Measurements from ENCODE around the gene ZNF576. TPM values are rescaled to one million over a fixed set of nuclear protein-coding genes. Genes with fewer than 3 reads are reported as not detected.
"Not testable (repeated sequence)": the region's sequence is repeated elsewhere in the genome, so short reads cannot be mapped to it uniquely, and the experiment has no call there.

The ZNF576 gene
- total and polyA plus RNA-seq, 3 experiments from 2014 or later, result 9.3 to 20.9 (median 19.5) TPM

DNA sequence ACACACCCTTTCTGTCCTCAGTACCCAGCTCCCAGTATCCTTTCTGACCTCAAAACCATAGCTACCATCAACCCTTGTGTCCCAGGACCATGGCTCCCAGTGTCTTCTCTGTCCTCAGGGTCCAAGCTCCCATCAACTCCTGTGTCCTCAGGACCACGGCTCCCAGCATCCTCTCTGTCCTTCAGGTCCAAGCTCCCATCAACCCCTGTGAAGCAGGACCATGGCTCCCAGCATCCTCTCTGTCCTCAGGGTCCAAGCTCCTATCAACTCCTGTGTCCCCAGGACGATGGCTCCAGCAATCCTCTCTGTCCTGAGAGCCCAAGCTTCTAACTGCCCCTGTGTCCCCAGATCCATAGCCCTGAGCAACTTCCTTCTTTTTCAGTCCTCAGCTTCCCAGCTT lies 44.9 kb downstream of the ZNF576 start:
- peaks cover 12% of the 10 kb centered on the region for H3K4me1 ChIP-seq (ENCODE audit: insufficient read depth, low read length)
- ChIA-PET POLR2A (interaction anchor here (0.6 kb wide), 2 partner anchors 22 to 27 kb away, joined by 3 to 4 read pairs; no protein-coding TSS in a partner anchor), CTCF (no interaction called here)
- no peak overlapping the region for H3K27ac ChIP-seq (ENCODE audit: low read depth, low read length)
- H3K9me3 ChIP-seq (ENCODE audit: low read length), result no peaks in the 10 kb centered on the region
- H3K4me3 Mint-ChIP-seq, result peak overlapping the region; percentile 56 to 80 (median 71)
- H3K4me1 Mint-ChIP-seq, result peaks cover 6 to 21% (median 9%) of the 10 kb centered on the region in 3 donors
- H3K36me3 Mint-ChIP-seq, result peaks cover 0 to 3% (median 3%) of the 10 kb centered on the region in 3 donors
- H3K27ac Mint-ChIP-seq, result peak overlapping the region in 2 of 8 donors; percentile 22 to 64
- H3K9me3 Mint-ChIP-seq, result peaks cover 0 to 3% (median 0%) of the 10 kb centered on the region in 5 donors
- peaks cover 15% of the 10 kb centered on the region for H3K27me3 ChIP-seq (ENCODE audit: insufficient read depth, low read length, poor library complexity, severe bottlenecking)
- no peaks in the 10 kb centered on the region for H3K36me3 ChIP-seq (ENCODE audit: insufficient read depth, low read length)
- DNase-seq, result no peak
- peaks cover 16 to 41% of the 10 kb centered on the region in 2 donors for H3K27me3 Mint-ChIP-seq
- H3K4me3 ChIP-seq (ENCODE audit: low read length), result no peak overlapping the region

DNA sequence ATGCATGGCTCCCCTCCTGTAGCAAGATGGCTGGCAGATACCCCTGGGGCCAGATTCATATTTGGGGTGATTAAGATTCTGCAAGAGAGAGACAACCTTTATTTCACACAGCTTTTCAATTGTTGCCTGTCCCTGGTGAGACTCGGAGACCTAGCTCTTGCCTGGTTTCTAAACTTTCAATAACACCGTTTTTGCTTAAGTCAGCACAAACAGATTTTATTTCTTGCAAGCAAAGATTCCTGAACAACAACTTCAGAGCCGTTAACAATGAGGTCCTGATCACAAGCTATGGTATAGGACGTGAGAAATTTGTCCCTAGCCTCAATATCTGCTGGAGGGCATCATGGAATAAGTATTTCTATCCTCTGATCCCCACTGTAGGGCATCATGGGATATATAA lies 46.1 kb downstream of the ZNF576 start:
- H3K27me3 Mint-ChIP-seq, result peaks cover 13 to 32% of the 10 kb centered on the region in 2 donors
- no peaks in the 10 kb centered on the region for H3K36me3 ChIP-seq (ENCODE audit: insufficient read depth, low read length)
- peaks cover 0 to 5% (median 0%) of the 10 kb centered on the region in 5 donors for H3K9me3 Mint-ChIP-seq
- peak overlapping the region in 1 of 7 donors; percentile 44 for H3K4me3 Mint-ChIP-seq
- H3K9me3 ChIP-seq (ENCODE audit: low read length), result no peaks in the 10 kb centered on the region
- no peak overlapping the region for H3K4me3 ChIP-seq (ENCODE audit: low read length)
- peaks cover 6 to 21% (median 9%) of the 10 kb centered on the region in 3 donors for H3K4me1 Mint-ChIP-seq
- POLR2A ChIA-PET, result no interaction called here
- CTCF ChIA-PET, result no interaction called here
- peaks cover 12% of the 10 kb centered on the region for H3K4me1 ChIP-seq (ENCODE audit: insufficient read depth, low read length)
- H3K27ac Mint-ChIP-seq, result no peak overlapping the region
- no peak overlapping the region for H3K27ac ChIP-seq (ENCODE audit: low read depth, low read length)
- no peak for DNase-seq
- H3K36me3 Mint-ChIP-seq, result peaks cover 0 to 10% (median 6%) of the 10 kb centered on the region in 3 donors
- H3K27me3 ChIP-seq (ENCODE audit: insufficient read depth, low read length, poor library complexity, severe bottlenecking), result peaks cover 15% of the 10 kb centered on the region

DNA sequence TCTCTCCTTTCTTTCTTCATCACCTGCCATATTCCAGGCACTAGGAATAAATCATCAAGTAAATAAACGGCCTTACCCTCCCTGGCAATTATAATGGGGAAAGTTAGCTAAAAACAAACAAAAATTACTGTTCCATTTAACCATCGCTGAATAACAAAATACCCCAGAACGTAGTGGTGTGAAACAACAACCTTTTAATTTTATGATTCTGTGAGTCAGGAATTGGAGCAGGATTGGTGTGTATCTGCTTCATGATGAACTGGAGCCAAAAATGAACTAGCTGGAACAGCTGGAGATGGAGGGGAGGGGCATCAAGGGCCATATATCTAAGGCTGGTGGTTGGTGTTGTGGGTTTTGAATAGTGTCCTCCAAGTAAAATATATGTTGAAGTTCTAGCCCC lies 46.9 kb downstream of the ZNF576 start:
- Mint-ChIP-seq H3K27ac (peak overlapping the region in 1 of 8 donors; percentile 67), H3K27me3 (peaks cover 12 to 25% of the 10 kb centered on the region in 2 donors), H3K36me3 (peaks cover 0 to 14% (median 6%) of the 10 kb centered on the region in 3 donors), H3K4me3 (no peak overlapping the region), H3K9me3 (peaks cover 0 to 5% (median 0%) of the 10 kb centered on the region in 5 donors), H3K4me1 (peaks cover 6 to 21% (median 9%) of the 10 kb centered on the region in 3 donors)
- Histone ChIP-seq H3K27ac (ENCODE audit: low read depth, low read length) (no peak overlapping the region), H3K4me3 (ENCODE audit: low read length) (no peak overlapping the region), H3K36me3 (ENCODE audit: insufficient read depth, low read length) (no peaks in the 10 kb centered on the region), H3K4me1 (ENCODE audit: insufficient read depth, low read length) (peaks cover 12% of the 10 kb centered on the region), H3K27me3 (ENCODE audit: insufficient read depth, low read length, poor library complexity, severe bottlenecking) (peaks cover 9% of the 10 kb centered on the region), H3K9me3 (ENCODE audit: low read length) (no peaks in the 10 kb centered on the region)
- ChIA-PET POLR2A (no interaction called here), CTCF (no interaction called here)
- no peak for DNase-seq

DNA sequence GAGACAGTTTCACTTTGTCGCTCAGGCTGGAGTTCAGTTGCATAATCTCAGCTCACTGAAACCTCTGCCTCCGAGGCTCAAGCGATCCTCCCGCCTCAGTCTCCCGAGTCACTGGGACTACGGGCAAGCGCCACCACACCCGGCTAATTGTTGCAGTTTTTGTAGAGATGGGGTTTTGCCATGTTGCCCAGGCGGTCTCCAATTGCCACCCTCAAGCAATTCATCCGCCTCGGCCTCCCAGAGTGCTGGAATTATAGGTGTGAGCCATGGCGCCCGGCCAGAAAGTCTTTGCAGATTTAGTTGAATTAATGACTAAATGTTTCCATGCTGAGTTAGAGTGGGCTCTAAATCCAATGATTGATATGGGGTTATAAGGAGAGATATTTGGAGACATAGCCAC lies 47.8 kb downstream of the ZNF576 start:
- ChIA-PET CTCF (no interaction called here), POLR2A (no interaction called here)
- H3K4me1 Mint-ChIP-seq, result peaks cover 1 to 15% (median 4%) of the 10 kb centered on the region in 3 donors
- H3K9me3 Mint-ChIP-seq, result peaks cover 0 to 5% (median 0%) of the 10 kb centered on the region in 5 donors
- Histone ChIP-seq H3K27me3 (ENCODE audit: insufficient read depth, low read length, poor library complexity, severe bottlenecking) (peaks cover under 1% of the 10 kb centered on the region), H3K9me3 (ENCODE audit: low read length) (no peaks in the 10 kb centered on the region), H3K4me3 (ENCODE audit: low read length) (no peak overlapping the region), H3K4me1 (ENCODE audit: insufficient read depth, low read length) (peaks cover 7% of the 10 kb centered on the region), H3K36me3 (ENCODE audit: insufficient read depth, low read length) (no peaks in the 10 kb centered on the region), H3K27ac (ENCODE audit: low read depth, low read length) (no peak overlapping the region)
- no peak overlapping the region for H3K4me3 Mint-ChIP-seq
- peak overlapping the region in 2 of 8 donors; percentile 67 to 79 for H3K27ac Mint-ChIP-seq
- no peak for DNase-seq
- peaks cover 8 to 16% of the 10 kb centered on the region in 2 donors for H3K27me3 Mint-ChIP-seq
- H3K36me3 Mint-ChIP-seq, result peaks cover 0 to 19% (median 8%) of the 10 kb centered on the region in 3 donors

DNA sequence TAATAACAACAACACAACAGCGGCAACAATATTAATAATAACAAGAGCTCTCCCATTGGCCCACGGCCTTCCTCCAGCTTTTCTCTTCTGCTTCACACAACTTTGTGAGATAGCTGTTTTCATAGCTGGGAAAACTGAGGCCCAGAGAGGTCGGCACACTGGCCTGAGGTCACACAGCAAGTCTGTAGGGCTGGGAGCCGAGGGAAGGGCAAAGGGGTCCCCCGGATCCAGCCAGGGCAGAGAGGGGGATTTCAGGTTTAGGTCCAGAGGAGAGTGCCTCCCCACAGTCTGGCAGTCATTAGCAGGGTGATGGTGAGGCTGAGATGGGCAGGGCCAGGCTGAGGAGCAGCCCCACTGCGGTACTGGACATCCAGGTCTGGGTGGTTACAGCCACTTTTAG lies 52.2 kb downstream of the ZNF576 start:
- no peak for DNase-seq
- H3K27ac Mint-ChIP-seq, result no peak overlapping the region
- H3K27me3 Mint-ChIP-seq, result peaks cover 0 to 2% of the 10 kb centered on the region in 2 donors
- Histone ChIP-seq H3K27me3 (ENCODE audit: insufficient read depth, low read length, poor library complexity, severe bottlenecking) (no peaks in the 10 kb centered on the region), H3K27ac (ENCODE audit: low read depth, low read length) (no peak overlapping the region), H3K36me3 (ENCODE audit: insufficient read depth, low read length) (no peaks in the 10 kb centered on the region), H3K4me1 (ENCODE audit: insufficient read depth, low read length) (no peaks in the 10 kb centered on the region), H3K4me3 (ENCODE audit: low read length) (no peak overlapping the region), H3K9me3 (ENCODE audit: low read length) (no peaks in the 10 kb centered on the region)
- CTCF ChIA-PET, result interaction anchor here (1.8 kb wide), 1 partner anchor 202 kb away, joined by 5 read pairs; no protein-coding TSS in a partner anchor
- H3K36me3 Mint-ChIP-seq, result peaks cover 11 to 19% (median 12%) of the 10 kb centered on the region in 3 donors
- no peak overlapping the region for H3K4me3 Mint-ChIP-seq
- H3K4me1 Mint-ChIP-seq, result no peaks in the 10 kb centered on the region
- peaks cover 0 to 5% (median 0%) of the 10 kb centered on the region in 5 donors for H3K9me3 Mint-ChIP-seq
- POLR2A ChIA-PET, result no interaction called here

DNA sequence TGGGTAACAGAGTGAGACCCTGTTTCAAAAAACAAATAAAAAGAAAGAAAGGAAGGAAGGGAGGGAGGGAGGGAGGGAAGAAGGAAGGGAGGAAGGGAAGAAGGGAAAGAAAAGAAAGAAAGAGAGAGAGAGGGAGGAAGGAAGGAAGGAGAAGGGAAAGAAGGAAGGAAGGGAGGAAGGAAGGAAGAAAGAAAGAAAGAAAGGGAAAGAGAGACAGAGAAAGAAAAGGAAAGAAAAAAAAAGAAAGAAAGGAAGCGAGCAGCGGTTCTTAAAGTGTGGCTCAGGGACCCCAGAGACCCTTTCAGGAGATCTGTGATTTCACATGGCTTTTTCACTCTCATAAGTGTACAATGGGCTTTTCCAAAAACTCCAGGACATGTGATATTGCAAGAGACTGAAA lies 53.1 kb downstream of the ZNF576 start:
- Histone ChIP-seq H3K36me3 (ENCODE audit: insufficient read depth, low read length) (no peaks in the 10 kb centered on the region), H3K27me3 (ENCODE audit: insufficient read depth, low read length, poor library complexity, severe bottlenecking) (no peaks in the 10 kb centered on the region), H3K27ac (ENCODE audit: low read depth, low read length) (no peak overlapping the region), H3K4me3 (ENCODE audit: low read length) (no peak overlapping the region), H3K4me1 (ENCODE audit: insufficient read depth, low read length) (no peaks in the 10 kb centered on the region), H3K9me3 (ENCODE audit: low read length) (no peaks in the 10 kb centered on the region)
- Mint-ChIP-seq H3K27ac (peak overlapping the region in 1 of 8 donors; percentile 58), H3K36me3 (peaks cover 14 to 24% (median 15%) of the 10 kb centered on the region in 3 donors), H3K4me1 (no peaks in the 10 kb centered on the region), H3K9me3 (peaks cover 0 to 5% (median 0%) of the 10 kb centered on the region in 5 donors), H3K27me3 (peaks cover 0 to 2% of the 10 kb centered on the region in 2 donors), H3K4me3 (no peak overlapping the region)
- CTCF ChIA-PET, result interaction anchor here (1.8 kb wide), 1 partner anchor 202 kb away, joined by 5 read pairs; no protein-coding TSS in a partner anchor
- POLR2A ChIA-PET, result no interaction called here
- DNase-seq, result no peak

DNA sequence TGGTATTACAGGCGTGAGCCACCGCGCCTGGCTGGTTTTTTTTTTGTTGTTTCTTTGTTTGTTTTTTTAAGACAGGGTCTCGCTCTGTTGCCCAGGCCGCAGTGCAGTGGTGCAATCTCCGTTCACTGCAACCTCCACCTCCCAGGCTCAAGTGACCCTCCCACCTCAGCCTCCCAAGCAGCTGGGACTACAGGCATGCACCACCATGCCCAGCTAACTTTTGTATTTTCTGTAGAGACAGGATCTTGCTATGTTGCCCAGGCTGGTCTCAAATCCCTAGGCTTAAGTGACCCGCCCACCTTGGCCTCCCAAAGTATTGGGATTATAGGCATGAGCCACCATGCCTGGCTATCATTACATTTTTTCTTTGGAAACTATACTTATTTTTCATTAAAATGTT lies 53.9 kb downstream of the ZNF576 start:
- not testable (repeated sequence) for H3K4me3 ChIP-seq (ENCODE audit: low read length); H3K27me3 ChIP-seq (ENCODE audit: insufficient read depth, low read length, poor library complexity, severe bottlenecking); H3K27ac ChIP-seq (ENCODE audit: low read depth, low read length); H3K4me1 ChIP-seq (ENCODE audit: insufficient read depth, low read length); H3K9me3 ChIP-seq (ENCODE audit: low read length); H3K4me3 Mint-ChIP-seq; H3K36me3 ChIP-seq (ENCODE audit: insufficient read depth, low read length); H3K4me1 Mint-ChIP-seq; H3K9me3 Mint-ChIP-seq; DNase-seq; H3K27ac Mint-ChIP-seq; H3K27me3 Mint-ChIP-seq
- ChIA-PET POLR2A (interaction anchor here (0.7 kb wide), 1 partner anchor 11 kb away, joined by 3 read pairs; no protein-coding TSS in a partner anchor), CTCF (interaction anchor here (0.7 to 1.8 kb wide), 2 partner anchors 15 to 203 kb away, joined by 3 to 5 read pairs; no protein-coding TSS in a partner anchor)
- peaks cover 18 to 28% (median 20%) of the 10 kb centered on the region in 3 donors for H3K36me3 Mint-ChIP-seq

Data from CD8-positive, alpha-beta memory T cell (primary cell).